ENCODE results near the gene MMP17.

DNA sequence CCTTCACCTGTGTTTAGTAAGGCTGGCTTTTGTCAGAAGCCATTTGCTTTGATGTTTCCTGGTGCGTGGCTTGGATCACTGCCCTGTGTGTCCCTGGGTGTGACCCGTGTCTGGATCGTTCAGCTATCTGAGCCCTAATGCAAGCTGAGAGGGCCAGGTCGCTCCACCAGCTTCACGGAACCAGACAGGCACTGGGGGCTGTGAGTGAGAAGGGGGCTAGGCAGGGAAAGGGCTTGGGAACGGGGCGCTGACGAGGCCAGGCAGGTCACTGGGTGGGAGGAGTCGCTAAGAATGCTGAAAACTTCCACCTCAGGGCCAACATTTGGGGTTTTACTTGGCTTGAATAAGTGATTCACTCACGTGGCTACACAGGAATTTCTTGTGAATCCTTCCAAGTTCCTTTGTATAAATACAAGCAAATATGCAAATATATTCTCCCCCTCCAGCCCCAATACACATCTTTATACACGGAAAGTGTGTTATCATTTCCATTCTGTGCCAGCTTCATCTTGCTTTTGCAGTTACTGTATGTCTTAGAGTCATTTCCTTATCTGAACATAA lies 24.2 kb upstream of the MMP17 start:
- TF ChIP-seq, protein P1, sequence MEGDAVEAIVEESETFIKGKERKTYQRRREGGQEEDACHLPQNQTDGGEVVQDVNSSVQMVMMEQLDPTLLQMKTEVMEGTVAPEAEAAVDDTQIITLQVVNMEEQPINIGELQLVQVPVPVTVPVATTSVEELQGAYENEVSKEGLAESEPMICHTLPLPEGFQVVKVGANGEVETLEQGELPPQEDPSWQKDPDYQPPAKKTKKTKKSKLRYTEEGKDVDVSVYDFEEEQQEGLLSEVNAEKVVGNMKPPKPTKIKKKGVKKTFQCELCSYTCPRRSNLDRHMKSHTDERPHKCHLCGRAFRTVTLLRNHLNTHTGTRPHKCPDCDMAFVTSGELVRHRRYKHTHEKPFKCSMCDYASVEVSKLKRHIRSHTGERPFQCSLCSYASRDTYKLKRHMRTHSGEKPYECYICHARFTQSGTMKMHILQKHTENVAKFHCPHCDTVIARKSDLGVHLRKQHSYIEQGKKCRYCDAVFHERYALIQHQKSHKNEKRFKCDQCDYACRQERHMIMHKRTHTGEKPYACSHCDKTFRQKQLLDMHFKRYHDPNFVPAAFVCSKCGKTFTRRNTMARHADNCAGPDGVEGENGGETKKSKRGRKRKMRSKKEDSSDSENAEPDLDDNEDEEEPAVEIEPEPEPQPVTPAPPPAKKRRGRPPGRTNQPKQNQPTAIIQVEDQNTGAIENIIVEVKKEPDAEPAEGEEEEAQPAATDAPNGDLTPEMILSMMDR (conservative IDR thresholded peaks at IDR 0.05 in 1 of 2, IDR thresholded peaks at IDR 0.05 in 1 of 2; ENCODE audit: low read depth in 1 of 2, low read length in 2 of 2), result no peak
- TF ChIP-seq EZH2 (IDR thresholded peaks at IDR 0.05; ENCODE audit: low read length, missing control alignments), result no peak

Measured in fibroblast of lung (primary cell).